ENCODE data around the gene DENND1A. TPM values are rescaled to one million over a fixed set of nuclear protein-coding genes. Genes with fewer than 3 reads are reported as not detected.

Gene DENND1A
- total and polyA plus RNA-seq, 4 donors: 7.9 to 22.0 (median 13.9) TPM

DNA sequence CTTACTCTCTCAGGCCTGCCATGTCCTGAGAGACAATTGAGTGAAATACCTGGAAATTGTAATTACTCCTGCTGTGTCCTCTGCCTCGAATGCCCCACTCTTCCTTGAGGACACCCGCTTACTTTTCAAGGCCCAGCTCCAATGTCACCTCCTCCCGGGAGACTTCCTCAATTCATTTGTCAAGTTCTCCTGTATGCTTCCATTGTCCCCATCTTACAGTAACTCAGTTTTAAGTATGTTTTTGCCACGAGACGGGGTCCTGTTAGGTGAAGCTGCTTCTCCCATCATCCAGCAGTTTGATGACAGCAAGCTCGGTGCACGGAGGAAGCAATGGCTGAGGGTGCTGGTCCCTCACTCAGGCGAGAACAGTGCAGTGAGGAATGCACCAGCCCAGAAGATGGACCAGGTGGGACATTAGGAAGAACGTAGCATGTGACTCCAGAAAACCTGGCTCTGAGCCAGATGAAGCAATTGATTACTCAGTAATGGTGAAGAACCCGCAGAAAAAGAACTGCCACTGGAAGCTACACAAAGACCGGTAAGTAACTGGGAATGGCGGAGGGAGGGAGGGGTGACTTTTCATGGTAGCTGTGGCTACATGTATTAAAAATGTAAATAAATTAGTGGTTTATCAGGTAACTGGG is 274.8 kb downstream of the DENND1A start:
- TF ChIP-seq, protein P1, sequence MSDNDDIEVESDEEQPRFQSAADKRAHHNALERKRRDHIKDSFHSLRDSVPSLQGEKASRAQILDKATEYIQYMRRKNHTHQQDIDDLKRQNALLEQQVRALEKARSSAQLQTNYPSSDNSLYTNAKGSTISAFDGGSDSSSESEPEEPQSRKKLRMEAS (IDR thresholded peaks at IDR 0.05): no peak
- TF ChIP-seq YY1 (IDR thresholded peaks at IDR 0.05) (no peak), SP1 (IDR thresholded peaks at IDR 0.05) (no peak), FOXA2 (IDR thresholded peaks at IDR 0.05) (no peak), GABPA (IDR thresholded peaks at IDR 0.05 in 1 of 2, conservative IDR thresholded peaks at IDR 0.05 in 1 of 2) (no peak), FOXA1 (IDR thresholded peaks at IDR 0.05) (no peak), TAF1 (conservative IDR thresholded peaks at IDR 0.05) (no peak), JUND (IDR thresholded peaks at IDR 0.05) (no peak)
- TF ChIP-seq, protein P2, sequence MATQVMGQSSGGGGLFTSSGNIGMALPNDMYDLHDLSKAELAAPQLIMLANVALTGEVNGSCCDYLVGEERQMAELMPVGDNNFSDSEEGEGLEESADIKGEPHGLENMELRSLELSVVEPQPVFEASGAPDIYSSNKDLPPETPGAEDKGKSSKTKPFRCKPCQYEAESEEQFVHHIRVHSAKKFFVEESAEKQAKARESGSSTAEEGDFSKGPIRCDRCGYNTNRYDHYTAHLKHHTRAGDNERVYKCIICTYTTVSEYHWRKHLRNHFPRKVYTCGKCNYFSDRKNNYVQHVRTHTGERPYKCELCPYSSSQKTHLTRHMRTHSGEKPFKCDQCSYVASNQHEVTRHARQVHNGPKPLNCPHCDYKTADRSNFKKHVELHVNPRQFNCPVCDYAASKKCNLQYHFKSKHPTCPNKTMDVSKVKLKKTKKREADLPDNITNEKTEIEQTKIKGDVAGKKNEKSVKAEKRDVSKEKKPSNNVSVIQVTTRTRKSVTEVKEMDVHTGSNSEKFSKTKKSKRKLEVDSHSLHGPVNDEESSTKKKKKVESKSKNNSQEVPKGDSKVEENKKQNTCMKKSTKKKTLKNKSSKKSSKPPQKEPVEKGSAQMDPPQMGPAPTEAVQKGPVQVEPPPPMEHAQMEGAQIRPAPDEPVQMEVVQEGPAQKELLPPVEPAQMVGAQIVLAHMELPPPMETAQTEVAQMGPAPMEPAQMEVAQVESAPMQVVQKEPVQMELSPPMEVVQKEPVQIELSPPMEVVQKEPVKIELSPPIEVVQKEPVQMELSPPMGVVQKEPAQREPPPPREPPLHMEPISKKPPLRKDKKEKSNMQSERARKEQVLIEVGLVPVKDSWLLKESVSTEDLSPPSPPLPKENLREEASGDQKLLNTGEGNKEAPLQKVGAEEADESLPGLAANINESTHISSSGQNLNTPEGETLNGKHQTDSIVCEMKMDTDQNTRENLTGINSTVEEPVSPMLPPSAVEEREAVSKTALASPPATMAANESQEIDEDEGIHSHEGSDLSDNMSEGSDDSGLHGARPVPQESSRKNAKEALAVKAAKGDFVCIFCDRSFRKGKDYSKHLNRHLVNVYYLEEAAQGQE (IDR thresholded peaks at IDR 0.05): no peak
- Histone ChIP-seq H3K4me1 (ENCODE audit: control insufficient read depth in 4 of 4, insufficient read depth in 4 of 4, low read length in 3 of 4) (no peaks in the 10 kb centered on the region), H3K27me3 (ENCODE audit: control insufficient read depth in 4 of 4, insufficient read depth in 4 of 4, low read length in 3 of 4) (no peaks in the 10 kb centered on the region), H3K4me3 (ENCODE audit: low read depth in 1 of 3, low read length in 3 of 3) (no peak overlapping the region), H3K9me3 (ENCODE audit: control insufficient read depth in 4 of 4, low read length in 3 of 4) (no peaks in the 10 kb centered on the region), H3K27ac (ENCODE audit: low read depth in 1 of 2, low read length in 2 of 2) (no peak overlapping the region), H3K36me3 (ENCODE audit: control insufficient read depth in 4 of 4, insufficient read depth in 3 of 4, low read depth in 1 of 4, low read length in 3 of 4) (no peaks in the 10 kb centered on the region), H3K9ac (ENCODE audit: low read depth in 1 of 2, low read length in 2 of 2) (no peak overlapping the region)
- 94% methylated on average over 12 of the region's 12 CpGs for WGBS
- DNase-seq (ENCODE audit: low spot score): no peak

DNA sequence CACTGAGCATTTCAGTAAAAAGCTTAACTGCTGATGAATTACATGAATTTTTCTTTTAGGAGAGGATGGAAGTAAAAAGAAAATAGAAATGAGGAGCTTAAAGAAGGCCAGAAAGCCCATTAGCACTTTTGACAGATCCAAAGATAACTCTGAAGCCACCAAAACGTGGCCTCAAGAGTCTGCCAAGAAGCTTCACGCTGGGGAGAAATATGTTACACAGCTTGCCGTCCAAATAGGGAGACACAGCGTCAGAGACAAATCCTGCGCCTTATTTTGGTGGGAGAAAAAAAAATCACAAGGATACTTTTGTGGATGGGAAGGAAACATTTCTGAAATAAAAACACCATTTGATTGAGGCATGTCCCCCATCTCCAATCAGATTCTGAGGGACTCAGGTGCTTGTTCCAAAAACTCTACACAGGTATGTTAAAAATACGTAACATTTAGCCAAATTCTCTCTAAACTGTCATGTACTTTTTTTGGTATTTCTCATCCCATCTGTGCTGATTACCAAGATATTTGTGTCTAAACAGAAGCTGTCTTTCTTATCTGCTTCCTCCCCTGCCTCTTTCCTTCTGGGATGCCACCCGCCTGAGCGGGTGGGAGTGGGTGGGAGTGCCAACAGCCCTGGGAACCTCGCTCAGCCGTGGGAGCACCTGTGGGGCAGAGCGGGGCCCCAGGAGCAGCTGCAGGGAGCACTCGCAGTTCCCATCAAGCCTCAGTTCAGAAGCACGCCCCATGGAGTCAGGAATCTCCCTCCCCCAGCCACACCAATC is 275.5 kb downstream of the DENND1A start:
- Histone ChIP-seq H3K9me3 (ENCODE audit: control insufficient read depth in 4 of 4, low read length in 3 of 4) (no peaks in the 10 kb centered on the region), H3K4me1 (ENCODE audit: control insufficient read depth in 4 of 4, insufficient read depth in 4 of 4, low read length in 3 of 4) (no peaks in the 10 kb centered on the region), H3K9ac (ENCODE audit: low read depth in 1 of 2, low read length in 2 of 2) (no peak overlapping the region), H3K27ac (ENCODE audit: low read depth in 1 of 2, low read length in 2 of 2) (no peak overlapping the region), H3K27me3 (ENCODE audit: control insufficient read depth in 4 of 4, insufficient read depth in 4 of 4, low read length in 3 of 4) (no peaks in the 10 kb centered on the region), H3K4me3 (ENCODE audit: low read depth in 1 of 3, low read length in 3 of 3) (no peak overlapping the region), H3K36me3 (ENCODE audit: control insufficient read depth in 4 of 4, insufficient read depth in 3 of 4, low read depth in 1 of 4, low read length in 3 of 4) (peaks cover 0 to 3% (median 0%) of the 10 kb centered on the region in 4 donors)
- no peak for DNase-seq (ENCODE audit: low spot score)
- TF ChIP-seq, protein P2 (IDR thresholded peaks at IDR 0.05): no peak
- TF ChIP-seq, protein P3, sequence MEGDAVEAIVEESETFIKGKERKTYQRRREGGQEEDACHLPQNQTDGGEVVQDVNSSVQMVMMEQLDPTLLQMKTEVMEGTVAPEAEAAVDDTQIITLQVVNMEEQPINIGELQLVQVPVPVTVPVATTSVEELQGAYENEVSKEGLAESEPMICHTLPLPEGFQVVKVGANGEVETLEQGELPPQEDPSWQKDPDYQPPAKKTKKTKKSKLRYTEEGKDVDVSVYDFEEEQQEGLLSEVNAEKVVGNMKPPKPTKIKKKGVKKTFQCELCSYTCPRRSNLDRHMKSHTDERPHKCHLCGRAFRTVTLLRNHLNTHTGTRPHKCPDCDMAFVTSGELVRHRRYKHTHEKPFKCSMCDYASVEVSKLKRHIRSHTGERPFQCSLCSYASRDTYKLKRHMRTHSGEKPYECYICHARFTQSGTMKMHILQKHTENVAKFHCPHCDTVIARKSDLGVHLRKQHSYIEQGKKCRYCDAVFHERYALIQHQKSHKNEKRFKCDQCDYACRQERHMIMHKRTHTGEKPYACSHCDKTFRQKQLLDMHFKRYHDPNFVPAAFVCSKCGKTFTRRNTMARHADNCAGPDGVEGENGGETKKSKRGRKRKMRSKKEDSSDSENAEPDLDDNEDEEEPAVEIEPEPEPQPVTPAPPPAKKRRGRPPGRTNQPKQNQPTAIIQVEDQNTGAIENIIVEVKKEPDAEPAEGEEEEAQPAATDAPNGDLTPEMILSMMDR (IDR thresholded peaks at IDR 0.05; ENCODE audit: low read depth, low read length, missing input control): no peak
- TF ChIP-seq HNF4G (IDR thresholded peaks at IDR 0.05) (no peak), FOXA1 (IDR thresholded peaks at IDR 0.05) (no peak), EGR1 (IDR thresholded peaks at IDR 0.05; ENCODE audit: low read depth in 2 of 2) (no peak), FOXA2 (IDR thresholded peaks at IDR 0.05) (no peak), TAF1 (conservative IDR thresholded peaks at IDR 0.05) (no peak), RAD21 (IDR thresholded peaks at IDR 0.05) (no peak), GABPA (IDR thresholded peaks at IDR 0.05 in 1 of 2, conservative IDR thresholded peaks at IDR 0.05 in 1 of 2) (no peak), HNF4A (conservative IDR thresholded peaks at IDR 0.05) (no peak), JUND (IDR thresholded peaks at IDR 0.05) (no peak), YY1 (IDR thresholded peaks at IDR 0.05) (no peak), RXRA (IDR thresholded peaks at IDR 0.05) (no peak), NR2F2 (IDR thresholded peaks at IDR 0.05) (no peak), SP1 (IDR thresholded peaks at IDR 0.05) (no peak)
- TF ChIP-seq, protein P1 (IDR thresholded peaks at IDR 0.05): no peak
- TF ChIP-seq, protein P4, sequence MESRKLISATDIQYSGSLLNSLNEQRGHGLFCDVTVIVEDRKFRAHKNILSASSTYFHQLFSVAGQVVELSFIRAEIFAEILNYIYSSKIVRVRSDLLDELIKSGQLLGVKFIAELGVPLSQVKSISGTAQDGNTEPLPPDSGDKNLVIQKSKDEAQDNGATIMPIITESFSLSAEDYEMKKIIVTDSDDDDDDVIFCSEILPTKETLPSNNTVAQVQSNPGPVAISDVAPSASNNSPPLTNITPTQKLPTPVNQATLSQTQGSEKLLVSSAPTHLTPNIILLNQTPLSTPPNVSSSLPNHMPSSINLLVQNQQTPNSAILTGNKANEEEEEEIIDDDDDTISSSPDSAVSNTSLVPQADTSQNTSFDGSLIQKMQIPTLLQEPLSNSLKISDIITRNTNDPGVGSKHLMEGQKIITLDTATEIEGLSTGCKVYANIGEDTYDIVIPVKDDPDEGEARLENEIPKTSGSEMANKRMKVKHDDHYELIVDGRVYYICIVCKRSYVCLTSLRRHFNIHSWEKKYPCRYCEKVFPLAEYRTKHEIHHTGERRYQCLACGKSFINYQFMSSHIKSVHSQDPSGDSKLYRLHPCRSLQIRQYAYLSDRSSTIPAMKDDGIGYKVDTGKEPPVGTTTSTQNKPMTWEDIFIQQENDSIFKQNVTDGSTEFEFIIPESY (IDR thresholded peaks at IDR 0.05): no peak
- WGBS: 96% methylated on average over 13 of the region's 13 CpGs
